ENCODE measurements around the gene KIFBP. TPM values are rescaled to one million over a fixed set of nuclear protein-coding genes. Genes with fewer than 3 reads are reported as not detected.
A peak's percentile ranks its signal among the peaks of the same experiment; 100 is the strongest.
"Not testable (repeated sequence)": the region's sequence is repeated elsewhere in the genome, so short reads cannot be mapped to it uniquely, and the experiment has no call there.

Gene KIFBP
- polyA plus RNA-seq, 1 experiment: 53.9 TPM

GRCh38 chr10:68959695-68960527 is 28.7 kb upstream of the KIFBP start:
- Histone ChIP-seq H3K9me3 (ENCODE audit: control insufficient read depth, insufficient read depth, low read length) (no peaks in the 10 kb centered on the region), H3K27me3 (ENCODE audit: control insufficient read depth, insufficient read depth, low read length) (no peaks in the 10 kb centered on the region), H3K4me3 (ENCODE audit: low read depth, low read length) (no peak overlapping the region), H3K27ac (ENCODE audit: low read depth, low read length) (no peak overlapping the region)
- no peak for DNase-seq (ENCODE audit: low read depth, low spot score)
- CTCF ChIA-PET: interaction anchor here (1.2 kb wide), 1 partner anchor 134 kb away, joined by 5 read pairs; no protein-coding TSS in a partner anchor
- no peak for TF ChIP-seq CTCF (IDR thresholded peaks at IDR 0.05; ENCODE audit: low read depth, low read length)
- POLR2A ChIA-PET: no interaction called here

GRCh38 chr10:68963151-68963550 is 25.5 kb upstream of the KIFBP start:
- Histone ChIP-seq H3K27me3 (ENCODE audit: control insufficient read depth, insufficient read depth, low read length) (no peaks in the 10 kb centered on the region), H3K4me3 (ENCODE audit: low read depth, low read length) (no peak overlapping the region), H3K27ac (ENCODE audit: low read depth, low read length) (no peak overlapping the region), H3K9me3 (ENCODE audit: control insufficient read depth, insufficient read depth, low read length) (no peaks in the 10 kb centered on the region)
- TF ChIP-seq CTCF (IDR thresholded peaks at IDR 0.05; ENCODE audit: low read depth, low read length): no peak
- CTCF ChIA-PET: no interaction called here
- no peak for DNase-seq (ENCODE audit: low read depth, low spot score)
- POLR2A ChIA-PET: no interaction called here

- Histone ChIP-seq H3K27ac (ENCODE audit: low read depth, low read length) (no peak overlapping the region), H3K9me3 (ENCODE audit: control insufficient read depth, insufficient read depth, low read length) (no peaks in the 10 kb centered on the region), H3K27me3 (ENCODE audit: control insufficient read depth, insufficient read depth, low read length) (no peaks in the 10 kb centered on the region), H3K4me3 (ENCODE audit: low read depth, low read length) (no peak overlapping the region)
- TF ChIP-seq CTCF (IDR thresholded peaks at IDR 0.05; ENCODE audit: low read depth, low read length): no peak
- POLR2A ChIA-PET: interaction anchor here (0.9 kb wide), 1 partner anchor 74 kb away, joined by 3 read pairs; no protein-coding TSS in a partner anchor
- DNase-seq (ENCODE audit: low read depth, low spot score): no peak
- CTCF ChIA-PET: interaction anchor here (1.0 kb wide), 1 partner anchor 18 kb away, joined by 3 read pairs; the partner anchor contains the start of gene DDX21
Observed at GRCh38 chr10:68973975-68974374, 14.6 kb upstream of the KIFBP start.

GRCh38 chr10:68975936-68976473 is 12.6 kb upstream of the KIFBP start:
- POLR2A ChIA-PET; H3K27me3 ChIP-seq (ENCODE audit: control insufficient read depth, insufficient read depth, low read length); CTCF ChIA-PET; H3K27ac ChIP-seq (ENCODE audit: low read depth, low read length); H3K9me3 ChIP-seq (ENCODE audit: control insufficient read depth, insufficient read depth, low read length); DNase-seq (ENCODE audit: low read depth, low spot score); H3K4me3 ChIP-seq (ENCODE audit: low read depth, low read length): not testable (repeated sequence)

GRCh38 chr10:68979738-68980137 is 8.9 kb upstream of the KIFBP start:
- CTCF ChIA-PET: interaction anchor here (1.1 kb wide), 1 partner anchor 113 kb away, joined by 3 read pairs; no protein-coding TSS in a partner anchor
- H3K9me3 ChIP-seq (ENCODE audit: control insufficient read depth, insufficient read depth, low read length); H3K27me3 ChIP-seq (ENCODE audit: control insufficient read depth, insufficient read depth, low read length); H3K4me3 ChIP-seq (ENCODE audit: low read depth, low read length); POLR2A ChIA-PET; DNase-seq (ENCODE audit: low read depth, low spot score); H3K27ac ChIP-seq (ENCODE audit: low read depth, low read length): not testable (repeated sequence)

GRCh38 chr10:68981074-68981473 is 7.5 kb upstream of the KIFBP start:
- ChIA-PET CTCF (interaction anchor here (0.8 to 1.4 kb wide), 4 partner anchors 10 to 113 kb away, joined by 3 to 5 read pairs (median 4); partner anchors contain the start of gene DDX21), POLR2A (interaction anchor here (0.7 kb wide), 1 partner anchor 13 kb away, joined by 3 read pairs; no protein-coding TSS in a partner anchor)
- Histone ChIP-seq H3K27me3 (ENCODE audit: control insufficient read depth, insufficient read depth, low read length) (no peaks in the 10 kb centered on the region), H3K9me3 (ENCODE audit: control insufficient read depth, insufficient read depth, low read length) (no peaks in the 10 kb centered on the region), H3K27ac (ENCODE audit: low read depth, low read length) (no peak overlapping the region), H3K4me3 (ENCODE audit: low read depth, low read length) (no peak overlapping the region)
- TF ChIP-seq CTCF (IDR thresholded peaks at IDR 0.05; ENCODE audit: low read depth, low read length): peak; percentile 44
- DNase-seq (ENCODE audit: low read depth, low spot score): no peak

All from AG04450 (cell line).